ENCODE results near the gene CLSTN2.

GRCh38 chr3:139953131-139953910, 18.3 kb downstream of the CLSTN2 start:
- no peak for TF ChIP-seq CTCF (IDR thresholded peaks at IDR 0.05)
- TF ChIP-seq POLR2A (IDR thresholded peaks at IDR 0.05): no peak
